ENCODE data around the gene CYB561.
"Not testable (repeated sequence)": the region's sequence is repeated elsewhere in the genome, so short reads cannot be mapped to it uniquely, and the experiment has no call there.

CYB561 gene

DNA sequence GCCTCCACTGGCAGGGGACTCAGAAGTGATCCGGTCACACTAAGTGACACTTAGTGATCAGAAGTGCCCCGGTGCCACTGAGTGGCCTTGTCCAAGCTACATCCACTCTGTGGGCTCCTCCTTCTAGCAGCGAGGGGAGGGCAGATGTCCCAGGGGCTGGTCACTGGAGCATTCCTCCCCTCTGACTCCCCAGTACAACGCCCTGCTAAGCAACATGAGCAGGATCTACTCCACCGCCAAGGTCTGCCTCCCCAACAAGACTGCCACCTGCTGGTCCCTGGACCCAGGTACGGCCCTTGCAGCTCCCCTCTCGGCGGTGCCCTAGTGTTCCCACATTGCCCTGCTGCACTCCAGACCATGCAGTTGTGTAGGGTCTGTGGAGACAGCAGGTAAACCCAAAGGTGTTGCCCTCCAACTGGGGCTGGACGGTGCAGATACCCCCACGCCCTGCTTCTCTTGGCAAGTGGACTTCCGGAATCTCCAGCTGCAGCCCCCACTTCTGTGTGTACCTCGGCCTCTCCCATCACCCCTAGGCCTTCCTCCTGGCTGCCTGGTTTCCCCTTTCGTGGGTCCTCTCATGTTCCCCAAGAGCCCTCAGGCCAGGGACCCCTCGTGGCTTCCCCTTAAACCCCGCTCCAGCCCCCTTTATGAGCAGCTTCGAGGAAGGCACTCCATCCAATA lies 32.8 kb upstream of the CYB561 start:
- peak; percentile 90 for DNase-seq (ENCODE audit: low read depth)

DNA sequence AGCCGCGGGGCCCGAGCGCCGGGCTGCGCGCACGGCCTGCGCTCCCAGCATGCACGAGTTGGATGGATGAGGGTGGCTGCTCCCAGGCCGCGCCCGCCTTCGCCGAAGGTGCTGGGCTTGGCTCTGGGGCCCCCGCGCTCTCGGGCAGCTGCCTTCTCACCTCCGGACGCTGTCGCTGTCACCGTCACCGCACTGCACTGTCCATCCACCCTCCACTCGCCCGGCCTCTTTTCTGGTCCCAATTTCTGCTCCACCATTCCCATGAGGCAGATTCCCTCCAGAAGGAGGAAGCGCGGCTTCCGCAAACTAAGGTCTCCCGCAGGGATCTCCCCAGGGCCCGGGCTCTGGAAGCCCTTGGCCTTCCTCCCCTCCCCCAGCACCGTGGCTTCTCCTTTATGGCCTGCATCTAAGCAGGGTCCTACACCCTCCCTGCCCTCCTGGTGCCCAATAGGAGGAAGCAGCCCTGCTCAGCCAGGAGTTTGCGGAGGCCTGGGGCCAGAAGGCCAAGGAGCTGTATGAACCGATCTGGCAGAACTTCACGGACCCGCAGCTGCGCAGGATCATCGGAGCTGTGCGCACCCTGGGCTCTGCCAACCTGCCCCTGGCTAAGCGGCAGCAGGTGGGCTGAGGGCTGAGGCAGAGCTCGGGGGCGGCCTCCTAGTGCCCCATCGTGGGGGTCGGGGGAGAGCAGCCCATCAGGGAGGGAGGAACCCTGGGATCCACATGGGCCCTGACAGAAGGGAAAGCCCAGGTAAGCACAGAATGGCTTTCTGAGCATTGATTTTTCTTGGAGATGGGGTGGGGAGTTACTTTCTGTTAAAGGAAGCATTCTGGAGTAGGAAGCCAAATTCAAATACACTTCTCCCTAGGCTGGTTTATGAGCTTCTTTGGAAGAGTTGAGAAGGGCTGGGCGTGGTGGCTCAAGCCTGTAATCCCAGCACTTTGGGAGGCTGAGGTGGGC lies 31.7 kb upstream of the CYB561 start:
- DNase-seq (ENCODE audit: low read depth) = no peak

DNA sequence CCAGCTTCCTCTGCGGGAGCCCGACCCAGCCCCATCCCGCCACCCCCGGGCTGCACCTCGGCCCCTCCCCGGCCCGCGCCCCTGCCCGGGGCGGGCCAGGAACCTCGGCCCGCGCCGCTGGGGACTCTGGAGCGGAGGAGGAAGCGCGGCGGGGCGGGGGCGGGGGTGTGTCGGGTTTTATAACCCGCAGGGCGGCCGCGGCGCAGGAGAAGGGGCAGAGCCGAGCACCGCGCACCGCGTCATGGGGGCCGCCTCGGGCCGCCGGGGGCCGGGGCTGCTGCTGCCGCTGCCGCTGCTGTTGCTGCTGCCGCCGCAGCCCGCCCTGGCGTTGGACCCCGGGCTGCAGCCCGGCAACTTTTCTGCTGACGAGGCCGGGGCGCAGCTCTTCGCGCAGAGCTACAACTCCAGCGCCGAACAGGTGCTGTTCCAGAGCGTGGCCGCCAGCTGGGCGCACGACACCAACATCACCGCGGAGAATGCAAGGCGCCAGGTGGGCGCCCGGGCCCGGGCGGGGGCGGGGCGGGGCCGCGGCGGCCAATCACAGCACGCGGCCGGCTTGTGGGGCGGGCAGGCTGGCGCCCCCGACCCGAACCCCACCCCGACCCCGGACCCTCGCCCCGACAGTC lies 30.9 kb upstream of the CYB561 start, which contains the start of gene ACE:
Gene ACE, plus strand, starts transcription at position 208 of the 626 bp plus-strand sequence. Its CDS starts 34 bp downstream, at position 242.
- DNase-seq (ENCODE audit: low read depth) = no peak

DNA sequence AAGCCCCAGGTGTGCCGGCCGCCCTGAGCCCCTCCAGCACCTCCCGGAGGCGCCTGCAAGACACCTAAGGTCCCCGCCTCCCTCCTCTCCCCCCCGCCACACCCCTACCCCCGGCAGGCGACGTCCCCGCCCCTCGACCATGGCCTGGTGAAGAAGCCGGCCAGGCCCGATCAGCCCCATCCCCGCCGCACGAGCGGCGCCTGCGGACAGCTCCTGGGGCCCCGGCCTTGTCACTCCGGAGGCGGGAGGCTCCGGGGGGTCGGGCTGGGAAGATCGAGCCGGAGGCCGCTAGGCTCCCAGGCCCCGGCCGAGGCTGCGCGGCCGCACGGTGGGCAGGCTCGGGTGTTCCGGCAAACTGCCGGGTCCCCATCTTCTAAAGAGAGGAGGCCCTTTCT lies 30.4 kb upstream of the CYB561 start:
- no peak for DNase-seq (ENCODE audit: low read depth)

DNA sequence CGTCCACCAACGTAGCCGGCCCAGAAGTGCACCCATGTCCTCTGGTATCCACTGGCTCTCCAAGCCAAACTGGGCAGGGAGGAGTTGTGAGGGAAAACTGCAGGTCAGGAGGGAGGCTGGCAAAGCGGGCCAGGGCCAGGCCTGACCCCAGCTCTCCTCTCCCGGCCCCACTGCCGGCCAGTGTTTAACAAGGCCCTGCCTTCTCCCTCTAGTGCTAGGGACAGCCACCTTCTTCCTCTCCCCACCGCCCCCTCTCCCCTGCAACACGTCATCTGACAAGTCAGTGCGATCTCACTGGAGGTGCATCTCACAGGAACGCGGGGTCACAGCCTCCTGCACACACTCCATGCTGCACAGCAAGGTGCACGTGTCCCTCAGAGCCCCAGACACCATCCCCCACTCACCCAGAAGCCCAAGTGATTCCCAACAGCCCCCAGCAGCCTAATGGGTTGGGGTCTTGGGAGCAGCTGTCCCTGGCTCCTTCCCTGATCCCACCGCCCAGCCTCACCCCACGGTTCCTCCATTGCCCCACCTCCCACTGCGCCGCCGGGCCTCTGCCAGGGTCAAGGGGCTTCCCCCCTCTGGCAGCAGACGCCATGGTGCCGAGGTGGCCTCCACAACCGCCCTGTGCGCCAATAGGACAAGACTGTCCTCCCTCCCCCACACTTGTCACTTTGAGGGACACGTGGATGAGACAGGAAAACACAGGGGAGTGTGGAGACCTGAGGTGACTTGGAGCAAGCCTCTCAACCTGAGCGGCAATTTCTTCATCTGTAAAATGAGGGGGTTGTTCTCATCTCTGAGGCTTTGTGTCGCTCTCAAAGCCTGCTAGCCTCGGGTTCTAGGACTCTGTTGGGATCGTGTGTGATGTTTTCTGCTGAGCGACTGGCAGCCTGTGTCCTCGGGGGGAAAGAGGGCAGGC lies 29.6 kb upstream of the CYB561 start:
- DNase-seq (ENCODE audit: low read depth) = no peak

DNA sequence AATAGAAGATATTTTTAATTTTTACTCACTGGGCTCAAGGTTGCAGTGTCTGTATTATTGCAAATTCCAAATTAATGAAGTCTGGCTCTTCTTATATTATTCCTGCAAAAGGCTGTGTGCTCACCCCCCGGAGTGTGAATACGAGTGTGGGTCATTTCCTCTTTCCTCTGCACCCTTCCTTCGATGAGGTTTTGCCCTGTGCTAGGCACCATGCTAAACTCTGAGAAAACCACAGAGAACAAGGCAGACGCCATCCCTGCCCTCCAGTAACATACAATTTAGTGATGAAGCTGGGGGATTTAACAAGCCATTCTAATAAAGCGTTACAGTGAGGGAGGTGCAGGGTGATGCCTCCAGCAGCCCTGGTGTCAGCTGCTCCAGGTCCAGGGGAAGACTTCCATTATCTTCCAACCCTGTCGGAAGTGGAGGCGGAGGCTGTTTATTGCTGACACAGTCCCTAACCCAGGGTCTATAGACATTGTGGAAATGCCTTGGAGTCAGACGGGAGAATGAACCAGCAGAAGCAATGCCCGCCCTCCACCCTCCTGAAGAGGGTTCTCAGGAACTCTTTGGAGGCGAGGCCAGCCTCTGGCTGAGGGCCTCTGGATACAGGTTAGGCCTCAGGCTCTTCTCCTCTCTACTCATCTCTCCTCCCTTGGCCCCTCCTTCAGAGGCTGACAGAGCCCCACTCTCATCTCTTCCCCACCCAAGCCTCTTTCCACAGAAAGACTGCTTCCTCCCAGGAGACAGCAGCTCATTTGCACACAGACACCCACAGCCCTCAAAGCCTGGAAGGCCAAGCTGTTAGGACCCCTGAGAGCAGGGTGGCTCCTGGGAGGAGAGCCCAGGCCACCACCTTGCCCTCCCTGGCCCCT lies 28.7 kb upstream of the CYB561 start:
- no peak for DNase-seq (ENCODE audit: low read depth)

DNA sequence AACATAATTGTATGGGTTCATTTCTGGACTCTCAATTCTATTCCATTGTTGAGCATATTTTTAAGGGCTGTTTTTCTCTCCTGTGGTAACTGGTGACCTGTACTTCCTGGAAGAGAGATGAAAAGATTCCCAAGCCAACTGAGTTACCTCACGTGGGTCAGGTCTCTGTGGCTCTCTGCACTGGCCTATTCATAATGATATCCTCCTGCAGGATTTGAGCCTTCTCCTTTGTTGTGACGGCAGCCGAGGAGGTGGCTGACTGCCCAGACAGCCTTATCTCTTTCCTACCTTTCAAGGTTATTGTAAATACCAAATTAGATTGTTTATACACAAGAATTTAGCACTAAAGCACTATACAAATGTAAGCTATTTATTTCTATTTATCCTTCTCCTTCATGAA lies 28.1 kb upstream of the CYB561 start:
- DNase-seq (ENCODE audit: low read depth) = no peak

DNA sequence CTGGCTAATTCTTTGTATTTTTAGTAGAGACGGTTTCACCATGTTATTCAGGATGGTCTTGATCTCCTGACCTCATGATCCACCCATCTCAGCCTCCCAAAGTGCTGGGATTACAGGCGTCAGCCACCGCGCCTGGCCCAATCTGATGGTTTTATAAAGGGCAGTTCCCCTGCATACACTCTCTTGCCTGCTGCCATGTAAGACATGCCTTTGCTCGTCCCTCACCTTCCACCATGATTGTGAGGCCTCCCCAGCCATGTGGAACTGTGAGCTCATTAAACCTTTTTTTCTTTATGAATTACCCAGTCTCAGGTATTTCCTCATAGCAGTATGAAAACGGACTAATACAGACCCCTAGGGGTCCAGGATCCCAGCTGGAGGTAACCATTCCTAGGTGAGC lies 22.0 kb upstream of the CYB561 start:
- DNase-seq (ENCODE audit: low read depth) = not testable (repeated sequence)

DNA sequence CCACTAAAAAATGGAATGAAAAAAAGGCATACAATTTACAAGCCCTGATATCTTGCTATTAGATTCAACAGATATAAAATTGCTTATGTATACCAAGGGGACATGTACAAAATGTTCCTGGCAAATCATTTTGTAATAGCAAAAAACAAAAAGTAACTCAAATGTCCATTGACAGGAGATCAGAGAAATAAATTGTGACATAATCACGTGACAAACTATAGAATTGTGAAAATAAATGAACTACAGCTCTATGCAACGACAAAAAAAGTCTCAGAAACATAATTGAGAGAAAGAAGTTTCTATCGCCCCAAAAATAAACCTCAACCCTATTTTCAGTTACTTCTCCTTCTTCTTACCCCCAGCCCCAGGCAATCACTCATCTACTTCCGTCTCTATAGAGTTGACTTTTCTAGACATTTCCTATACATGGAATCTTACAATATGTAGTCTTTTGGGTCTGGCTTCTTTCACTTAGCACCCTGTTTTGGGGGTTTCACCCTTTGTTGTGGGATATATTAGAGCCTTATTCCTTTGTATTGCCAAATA lies 18.7 kb upstream of the CYB561 start:
- no peak for DNase-seq (ENCODE audit: low read depth)

DNA sequence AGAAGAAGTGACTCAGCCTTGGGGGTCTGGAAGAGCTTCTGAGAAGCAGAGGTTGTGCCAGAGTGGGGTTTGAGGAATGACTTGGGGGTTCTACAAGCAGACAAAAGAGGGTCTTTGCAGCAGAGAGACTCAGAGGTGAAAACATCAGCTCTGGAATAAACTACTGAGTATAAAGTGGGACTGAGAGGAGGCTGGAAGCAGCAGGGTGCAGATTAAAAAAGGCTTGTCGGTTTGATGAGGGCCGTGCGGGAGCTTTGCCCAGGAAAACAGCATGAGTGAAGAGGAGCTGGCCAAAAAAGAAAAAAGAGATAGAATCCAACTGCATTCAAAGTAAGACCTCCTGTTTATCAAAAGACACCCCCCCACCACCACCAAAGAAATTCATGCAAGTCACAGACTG lies 17.7 kb upstream of the CYB561 start:
- DNase-seq (ENCODE audit: low read depth) = no peak

DNA sequence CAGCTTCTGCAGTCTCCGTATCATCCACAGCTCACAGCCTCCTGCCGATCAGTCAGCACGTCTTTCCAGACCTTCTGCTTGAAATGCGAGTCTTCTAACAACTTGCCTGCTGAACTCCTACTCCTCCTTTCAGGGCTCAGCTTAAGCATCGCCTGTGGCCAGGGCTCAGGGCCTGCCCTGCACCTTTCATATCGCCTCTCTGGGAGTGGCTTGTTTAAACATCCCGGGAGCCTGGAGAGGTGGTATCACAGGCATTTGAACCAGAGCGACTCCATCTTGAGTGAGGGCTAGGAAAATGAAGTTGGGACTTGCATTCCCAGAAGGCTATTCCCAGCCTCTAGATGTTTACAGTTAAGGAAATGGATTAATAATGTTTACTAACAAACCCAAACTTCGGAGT lies 13.9 kb upstream of the CYB561 start:
- DNase-seq (ENCODE audit: low read depth) = no peak

DNA sequence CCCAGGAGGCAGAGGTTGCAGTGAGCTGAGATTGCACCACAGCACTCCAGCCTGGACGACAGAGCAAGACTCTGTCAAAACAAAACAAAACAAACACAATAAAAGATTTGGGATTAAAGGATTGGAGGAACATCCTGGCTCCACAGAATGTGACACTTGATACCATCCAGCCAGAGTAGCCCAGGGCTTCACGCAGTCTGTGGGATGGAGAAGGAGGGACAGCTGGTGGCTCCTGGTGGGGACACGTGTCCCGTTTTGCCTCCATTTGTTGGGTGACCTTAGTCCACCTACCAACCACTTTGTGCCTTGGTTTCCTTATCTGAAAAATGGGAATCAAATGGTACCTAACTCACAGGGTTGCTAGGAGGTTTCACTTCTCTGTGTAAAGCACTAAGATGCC lies 12.4 kb upstream of the CYB561 start:
- no peak for DNase-seq (ENCODE audit: low read depth)

DNA sequence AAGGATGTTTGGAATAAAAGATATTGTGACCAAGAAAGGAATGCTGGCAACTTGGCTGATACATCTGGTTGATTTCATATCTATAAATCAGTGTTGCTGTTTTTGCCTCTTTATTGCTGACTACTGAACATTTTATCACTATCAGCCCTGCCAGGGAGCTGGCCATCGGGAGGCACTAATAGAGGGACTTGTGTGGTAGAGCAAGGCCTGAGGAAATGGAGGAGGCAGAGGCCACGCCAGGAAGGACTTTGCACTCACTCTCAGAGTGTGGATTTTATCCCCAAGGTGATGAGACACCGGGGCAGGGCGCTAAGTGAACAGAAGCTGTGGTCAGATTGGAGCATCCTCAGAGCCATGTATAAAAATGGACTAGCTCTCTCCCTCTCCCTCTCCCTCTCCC lies 9.3 kb upstream of the CYB561 start:
- no peak for DNase-seq (ENCODE audit: low read depth)

DNA sequence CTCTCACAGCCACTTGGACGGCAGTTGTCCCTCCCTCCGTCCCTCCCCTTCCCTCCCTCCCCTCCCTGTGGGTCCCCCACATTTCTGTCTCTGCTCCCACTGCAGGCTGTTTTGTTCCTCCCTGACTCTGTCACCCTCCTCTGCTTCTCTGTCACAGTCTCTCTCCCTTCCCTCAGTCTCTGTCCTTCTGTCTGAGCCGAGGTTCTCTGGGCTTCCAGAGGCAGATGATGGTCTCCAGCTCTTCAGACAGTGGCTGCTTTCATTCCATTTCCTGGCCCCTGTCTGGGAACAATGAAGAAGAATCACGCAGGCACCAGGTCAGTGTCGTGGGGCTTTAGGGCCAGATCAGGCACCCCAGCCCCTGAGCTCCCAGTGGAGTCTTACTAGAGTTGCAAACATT lies 8.8 kb upstream of the CYB561 start:
- no peak for DNase-seq (ENCODE audit: low read depth)

DNA sequence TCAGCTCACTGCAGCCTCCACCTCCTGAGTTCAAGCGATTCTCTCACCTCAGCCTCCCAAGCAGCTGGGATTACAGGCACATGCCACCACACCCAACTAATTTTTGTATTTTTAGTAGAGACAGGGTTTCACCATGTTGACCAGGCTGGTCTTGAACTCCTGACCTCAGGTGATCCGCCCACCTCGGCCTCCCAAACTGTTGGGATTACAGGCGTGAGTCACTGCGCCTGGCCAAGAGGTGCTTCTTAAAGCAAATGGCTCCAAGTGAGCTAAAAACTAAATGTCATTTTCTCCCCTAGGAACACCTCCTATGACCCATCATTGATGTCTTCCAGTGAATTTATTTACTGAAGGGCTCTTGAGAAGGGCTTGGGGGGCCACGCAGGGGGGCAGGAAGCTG lies 8.3 kb upstream of the CYB561 start:
- DNase-seq (ENCODE audit: low read depth) = not testable (repeated sequence)

DNA sequence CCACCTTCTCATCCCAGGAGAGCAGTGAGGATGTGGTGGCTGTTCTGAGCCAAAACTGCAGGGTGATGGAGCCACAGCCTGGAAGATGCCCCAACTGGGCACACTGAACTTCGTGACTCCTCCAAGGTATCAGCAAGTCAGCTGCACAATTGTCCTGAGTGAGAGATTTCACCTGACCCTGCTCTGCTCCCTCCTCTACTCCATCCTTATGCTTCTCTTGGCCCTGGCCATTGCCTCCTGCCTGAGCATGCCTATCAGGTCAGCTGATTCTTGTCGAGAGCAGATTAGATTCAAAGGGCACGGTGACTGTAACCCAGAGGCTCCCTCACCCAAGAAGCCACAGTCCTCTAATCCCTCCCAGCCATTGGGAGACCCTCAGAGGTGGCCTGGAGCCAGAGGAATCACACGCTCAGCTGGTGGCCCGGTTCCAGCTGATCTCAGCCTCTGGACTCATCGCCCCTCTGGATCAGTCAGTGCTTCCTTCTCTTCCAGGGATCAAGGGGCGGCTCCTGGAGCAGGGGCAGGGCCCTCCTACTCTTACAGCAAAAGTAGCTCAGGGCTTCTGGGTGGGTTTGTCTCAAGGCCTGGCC lies 7.0 kb upstream of the CYB561 start:
- DNase-seq (ENCODE audit: low read depth) = no peak

DNA sequence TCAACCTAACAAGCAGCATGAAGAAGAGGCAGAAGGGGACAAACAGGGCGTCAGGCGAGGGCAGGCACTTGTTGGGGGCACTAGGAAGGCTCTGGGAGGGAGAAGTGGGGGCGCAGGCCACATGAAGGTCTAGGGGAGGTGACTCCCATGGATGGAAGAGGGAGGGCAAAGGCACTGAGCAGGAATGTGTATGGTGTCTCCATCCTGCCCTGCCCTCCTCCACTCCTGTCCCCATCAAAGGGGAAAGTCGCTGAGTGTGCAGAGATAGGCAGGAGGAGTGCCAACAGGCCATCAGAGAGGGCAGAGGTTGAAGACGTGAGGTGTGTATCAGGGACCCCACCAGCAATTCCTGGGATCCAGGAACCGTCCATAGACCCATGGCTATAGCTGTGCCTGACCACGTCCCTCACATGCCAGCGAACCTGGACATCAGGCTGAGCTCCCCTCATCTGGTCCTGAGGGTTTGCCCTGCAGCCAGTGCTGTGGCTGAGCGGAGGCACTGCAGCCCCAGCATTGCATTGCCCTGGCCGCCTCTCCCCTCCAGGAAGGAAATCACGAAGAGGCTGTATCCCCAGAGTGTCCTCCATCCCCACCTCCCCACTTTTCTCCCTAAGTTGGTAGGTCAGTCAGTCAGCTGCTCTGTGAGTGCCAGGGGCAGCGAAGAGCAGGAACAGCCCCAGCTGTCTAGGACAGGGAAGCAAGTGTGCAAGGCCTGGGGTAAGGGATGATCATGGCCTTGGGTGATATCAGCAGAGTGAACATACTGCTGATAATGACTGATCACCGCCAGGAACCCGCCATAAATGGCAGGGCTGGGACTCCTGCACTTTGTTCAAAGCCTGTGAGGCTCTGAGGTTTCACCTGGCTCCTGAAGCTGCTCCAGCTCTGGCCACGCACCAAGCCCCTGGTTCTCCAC lies 6.2 kb upstream of the CYB561 start:
- DNase-seq (ENCODE audit: low read depth) = no peak

DNA sequence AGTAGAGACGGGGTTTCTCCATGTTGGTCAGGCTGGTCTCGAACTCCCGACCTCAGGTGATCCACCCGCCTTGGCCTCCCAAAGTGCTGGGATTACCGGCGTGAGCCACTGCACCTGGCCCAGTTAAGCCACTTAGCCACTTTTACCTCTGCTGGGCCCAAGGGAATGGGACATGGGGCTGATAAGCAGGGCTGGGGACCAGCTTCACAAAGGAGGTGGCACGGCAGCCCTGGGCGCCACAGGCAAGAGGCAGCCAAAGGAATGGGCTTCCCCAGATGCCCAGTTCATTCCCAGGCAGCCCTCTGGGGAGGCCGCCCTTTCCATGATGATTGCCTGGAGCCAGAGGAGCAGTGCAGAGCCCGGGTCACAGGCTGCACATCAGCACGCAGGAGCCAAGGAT lies 5.0 kb upstream of the CYB561 start:
- no peak for DNase-seq (ENCODE audit: low read depth)

DNA sequence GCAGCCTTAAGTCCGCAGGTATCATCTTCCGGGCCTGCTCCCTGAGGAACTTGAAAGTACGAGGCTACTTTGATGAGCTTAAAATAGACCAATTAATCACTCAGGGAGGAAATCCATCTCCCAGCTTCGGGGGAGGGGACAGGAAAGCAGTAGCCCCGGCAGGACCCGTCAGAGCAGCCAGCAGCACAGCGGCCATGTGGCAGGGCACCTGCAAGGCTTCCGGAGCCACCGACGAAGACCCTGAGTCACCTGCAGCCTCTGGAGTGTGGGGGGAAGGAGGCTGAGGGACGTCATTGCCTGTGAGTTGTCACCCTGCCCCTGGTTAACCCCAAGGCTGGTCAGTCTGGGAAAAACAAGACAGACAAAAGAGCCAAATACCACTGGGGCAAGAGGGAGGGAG lies 4.4 kb upstream of the CYB561 start:
- DNase-seq (ENCODE audit: low read depth) = no peak

Data from GM04504 (cell line).